HEK293 (cell line): ENCODE measurements around the gene UGT2A2.

Experiments
- BCL6B ChIP-seq: fragments of 450-650 bp; formaldehyde crosslinking; IDR thresholded peaks from 2 replicates; pipeline ENCODE4 v1.5.1; 2017; ENCODE audit warnings: missing biosample characterization, missing genetic modification characterization
- CTCF ChIP-seq: fragments of 450-650 bp; formaldehyde crosslinking; IDR thresholded peaks from 2 replicates; pipeline ENCODE4 v1.5.1; 2016; ENCODE audit warnings: missing biosample characterization, missing genetic modification characterization
- HOXD13 ChIP-seq: sonication (generic); formaldehyde crosslinking; IDR thresholded peaks from 2 replicates; pipeline ENCODE4 v1.8.0; 2022; ENCODE audit warnings: missing genetic modification reagents, borderline replicate concordance
- KLF8 ChIP-seq: fragments of 450-650 bp; formaldehyde crosslinking; IDR thresholded peaks from 2 replicates; pipeline ENCODE4 v1.5.1; 2016; ENCODE audit warnings: missing biosample characterization, missing genetic modification characterization
- PATZ1 ChIP-seq: fragments of 450-650 bp; formaldehyde crosslinking; IDR thresholded peaks from 2 replicates; pipeline ENCODE4 v1.5.1; 2016; ENCODE audit warnings: missing biosample characterization, missing genetic modification characterization
- ZBTB1 ChIP-seq: fragments of 450-650 bp; formaldehyde crosslinking; IDR thresholded peaks from 2 replicates; pipeline ENCODE4 v1.5.1; 2016; ENCODE audit warnings: missing biosample characterization, missing genetic modification characterization
- ZBTB7A ChIP-seq: fragments of 450-650 bp; formaldehyde crosslinking; IDR thresholded peaks from 2 replicates; pipeline ENCODE4 v1.5.1; 2016; ENCODE audit warnings: low read depth, missing biosample characterization, missing genetic modification characterization
- ZFP3 ChIP-seq: fragments of 450-650 bp; formaldehyde crosslinking; IDR thresholded peaks from 2 replicates; pipeline ENCODE4 v1.5.1; 2016; ENCODE audit warnings: low read depth, missing biosample characterization, missing genetic modification characterization
- ZNF121 ChIP-seq: fragments of 450-650 bp; formaldehyde crosslinking; IDR thresholded peaks from 2 replicates; pipeline ENCODE4 v1.5.1; 2016; ENCODE audit warnings: missing biosample characterization, missing genetic modification characterization
- ZNF24 ChIP-seq: fragments of 450-650 bp; formaldehyde crosslinking; IDR thresholded peaks from 2 replicates; pipeline ENCODE4 v1.5.1; 2016; ENCODE audit warnings: missing biosample characterization, missing genetic modification characterization
- ZNF510 ChIP-seq: fragments of 450-650 bp; formaldehyde crosslinking; IDR thresholded peaks from 2 replicates; pipeline ENCODE4 v1.5.1; 2018; ENCODE audit warnings: mild to moderate bottlenecking, missing genetic modification characterization, missing biosample characterization; ENCODE audit not compliant: insufficient replicate concordance
- ZNF707 ChIP-seq: fragments of 450-650 bp; formaldehyde crosslinking; IDR thresholded peaks from 2 replicates; pipeline ENCODE4 v1.5.1; 2016; ENCODE audit warnings: missing biosample characterization, missing genetic modification characterization
- ZSCAN30 ChIP-seq: fragments of 450-650 bp; IDR thresholded peaks from 2 replicates; pipeline ENCODE4 v1.5.1; 2018; ENCODE audit warnings: missing biosample characterization, mild to moderate bottlenecking, missing genetic modification characterization, moderate library complexity
- TF ChIP-seq, protein P1 (sequence below): fragments of 450-650 bp; formaldehyde crosslinking; IDR thresholded peaks from 2 replicates; pipeline ENCODE4 v1.5.1; 2016; ENCODE audit warnings: missing biosample characterization, missing genetic modification characterization

- no peak for TF ChIP-seq BCL6B (tag by site-specific recombination)
- TF ChIP-seq CTCF, result no peak
- TF ChIP-seq, protein P1, sequence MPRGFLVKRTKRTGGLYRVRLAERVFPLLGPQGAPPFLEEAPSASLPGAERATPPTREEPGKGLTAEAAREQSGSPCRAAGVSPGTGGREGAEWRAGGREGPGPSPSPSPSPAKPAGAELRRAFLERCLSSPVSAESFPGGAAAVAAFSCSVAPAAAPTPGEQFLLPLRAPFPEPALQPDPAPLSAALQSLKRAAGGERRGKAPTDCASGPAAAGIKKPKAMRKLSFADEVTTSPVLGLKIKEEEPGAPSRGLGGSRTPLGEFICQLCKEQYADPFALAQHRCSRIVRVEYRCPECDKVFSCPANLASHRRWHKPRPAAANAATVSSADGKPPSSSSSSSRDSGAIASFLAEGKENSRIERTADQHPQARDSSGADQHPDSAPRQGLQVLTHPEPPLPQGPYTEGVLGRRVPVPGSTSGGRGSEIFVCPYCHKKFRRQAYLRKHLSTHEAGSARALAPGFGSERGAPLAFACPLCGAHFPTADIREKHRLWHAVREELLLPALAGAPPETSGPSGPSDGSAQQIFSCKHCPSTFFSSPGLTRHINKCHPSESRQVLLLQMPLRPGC, result no peak
- TF ChIP-seq ZBTB1 (tag by site-specific recombination), result no peak
- TF ChIP-seq ZSCAN30 (tag by site-specific recombination), result no peak
- no peak for TF ChIP-seq ZFP3 (tag by site-specific recombination)
- no peak for TF ChIP-seq HOXD13 (CRISPR knock-in tag)
- no peak for TF ChIP-seq KLF8 (tag by site-specific recombination)
- no peak for TF ChIP-seq ZNF24 (tag by site-specific recombination)
- no peak for TF ChIP-seq ZNF707 (tag by site-specific recombination)
- TF ChIP-seq ZNF510 (tag by site-specific recombination), result no peak
- no peak for TF ChIP-seq PATZ1 (tag by site-specific recombination)
- TF ChIP-seq ZBTB7A, result no peak
- no peak for TF ChIP-seq ZNF121 (tag by site-specific recombination)
Measured at GRCh38 chr4:69649207-69649606, 9.8 kb upstream of the UGT2A2 start.
